PC-9 (cell line): ENCODE measurements around the gene CLASRP. TPM values are rescaled to one million over a fixed set of nuclear protein-coding genes. Genes with fewer than 3 reads are reported as not detected.

Experiments used
- BruUV-seq: library from RNA; stranded (reverse); fragments of 400-500 nt; replicated peaks from 2 replicates; lab custom pipeline; 2021; lab: Mats Ljungman, UMichigan
- CTCF ChIA-PET: fragments of 300-600 bp; sonication (Branson Sonifier 250); formaldehyde crosslinking; loops from one replicate; lab custom pipeline; 2022; ENCODE audit warnings: antibody characterized with exemption; lab: Charles Lee
- POLR2A ChIA-PET: fragments of 300-600 bp; sonication (Branson Sonifier 250); formaldehyde crosslinking; loops from one replicate; lab custom pipeline; 2022; ENCODE audit warnings: antibody characterized with exemption; ENCODE audit not compliant: unreplicated experiment; lab: Charles Lee
- DNase-seq, 2 experiments: peaks; one replicate each; pipeline versions ENCODE4 v3.0.0 to v3.0.0-alpha.2; 2015 to 2022; ENCODE audit warnings: mixed read lengths in 1 of 2
- H2AFZ ChIP-seq: fragments of 200-600 bp; sonication (generic); 2 replicates; pipeline ENCODE4 v1.8.1; 2017; ENCODE audit warnings: antibody characterized with exemption
- H3F3A ChIP-seq: fragments of 200-600 bp; sonication (generic); 2 replicates; pipeline ENCODE4 v1.8.1; 2017; ENCODE audit warnings: antibody characterized with exemption, mild to moderate bottlenecking, low read depth; ENCODE audit not compliant: insufficient read depth
- H3K27ac ChIP-seq: fragments of 200-600 bp; sonication (generic); 2 replicates; pipeline ENCODE4 v1.6.1; 2016; ENCODE audit warnings: mixed run types
- H3K27me3 ChIP-seq: fragments of 200-600 bp; sonication (generic); 2 replicates; pipeline ENCODE4 v1.6.1; 2016; ENCODE audit warnings: low read depth, mixed run types; ENCODE audit not compliant: insufficient read depth
- H3K36me3 ChIP-seq: fragments of 200-600 bp; sonication (generic); 2 replicates; pipeline ENCODE4 v1.6.1; 2016; ENCODE audit warnings: low read depth, mixed run types
- H3K4me1 ChIP-seq: fragments of 200-600 bp; sonication (generic); replicated peaks from 2 replicates; pipeline ENCODE4 v1.6.1; 2016; ENCODE audit warnings: mixed run types; ENCODE audit not compliant: insufficient read depth
- H3K4me2 ChIP-seq: fragments of 200-600 bp; sonication (generic); 2 replicates; pipeline ENCODE4 v1.6.1; 2017; ENCODE audit warnings: mixed run types
- H3K4me3 ChIP-seq: fragments of 200-600 bp; sonication (generic); 2 replicates; pipeline ENCODE4 v1.6.1; 2016; ENCODE audit warnings: mixed run types
- H3K79me2 ChIP-seq: fragments of 200-600 bp; sonication (generic); 2 replicates; pipeline ENCODE4 v1.6.1; 2017; ENCODE audit warnings: low read depth, mixed run types
- H3K9me2 ChIP-seq: fragments of 200-600 bp; sonication (generic); 2 replicates; pipeline ENCODE4 v1.8.1; 2017; ENCODE audit warnings: mild to moderate bottlenecking; ENCODE audit not compliant: insufficient read depth
- H3K9me3 ChIP-seq: fragments of 200-600 bp; sonication (generic); 2 replicates; pipeline ENCODE4 v1.8.1; 2016; ENCODE audit warnings: low read depth; ENCODE audit not compliant: insufficient read depth
- H4K20me1 ChIP-seq: fragments of 200-600 bp; sonication (generic); 2 replicates; pipeline ENCODE4 v1.8.1; 2017; ENCODE audit not compliant: insufficient read depth
- EZH2 ChIP-seq: fragments of 200-600 bp; sonication (generic); IDR thresholded peaks from 2 replicates; pipeline ENCODE4 v1.8.0; 2017; ENCODE audit warnings: antibody characterized with exemption, low read depth
- intact Hi-C: fragments of 100-400 bp; cut with micrococcal nuclease; formaldehyde crosslinking; loops from one replicate; pipeline ENCODE4 v1.10.0; 2022; ENCODE audit not compliant: unreplicated experiment
- total RNA-seq: library from RNA; stranded (reverse); gene quantifications from 2 replicates; pipeline ENCODE4 v1.2.3, GENCODE V29; 2021
- TF ChIP-seq, protein P1 (sequence below): fragments of 200-600 bp; sonication (generic); conservative IDR thresholded peaks from 2 replicates; pipeline ENCODE4 v1.6.1; 2017; ENCODE audit warnings: mixed run types, antibody characterized with exemption, mild to moderate bottlenecking, moderate library complexity

Gene CLASRP
- total RNA-seq, 1 experiment from 2014 or later: 76.8 TPM

DNA sequence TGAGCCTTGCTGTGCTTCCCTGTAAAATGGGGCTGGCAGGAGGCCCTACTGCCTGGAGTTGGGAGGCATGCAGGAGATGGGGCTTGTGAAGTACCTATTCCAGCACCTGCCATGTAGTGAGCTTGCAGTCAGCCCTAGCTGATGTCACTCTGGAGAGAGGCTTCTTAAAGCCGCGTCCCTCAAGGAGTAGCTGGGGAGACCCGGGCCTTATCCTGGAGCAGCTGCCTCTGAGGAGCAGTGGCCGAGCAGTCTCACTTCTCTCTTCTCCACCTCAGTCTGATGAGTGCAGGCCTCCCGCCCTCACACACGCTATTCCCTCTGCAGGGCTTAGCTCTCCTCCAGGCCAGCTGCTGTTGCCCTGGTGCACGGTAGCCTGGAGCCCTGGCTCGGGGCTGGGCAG is 18.0 kb downstream of the CLASRP start:
- POLR2A ChIA-PET: no interaction called here
- peaks cover 64% of the 10 kb centered on the region for H4K20me1 ChIP-seq

DNA sequence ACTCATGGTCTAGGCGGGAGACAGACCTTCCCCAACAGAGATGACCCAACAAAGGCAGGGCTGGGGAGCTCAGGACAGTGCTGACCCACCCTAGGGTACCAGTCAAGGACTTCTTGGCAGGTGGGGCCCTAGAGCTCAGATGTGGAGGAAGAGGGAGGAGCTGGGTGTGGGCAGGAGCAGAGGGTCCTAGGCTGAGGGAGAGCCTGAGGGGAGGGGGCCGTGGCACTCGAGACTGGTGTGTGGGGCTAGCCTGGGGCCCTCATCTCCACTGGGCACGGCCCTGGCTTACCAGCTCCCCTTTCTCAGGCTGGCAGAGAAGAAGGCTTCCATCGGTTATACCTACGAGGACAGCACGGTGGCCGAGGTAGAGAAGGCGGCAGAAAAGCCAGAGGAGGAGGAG is 18.6 kb downstream of the CLASRP start:
- POLR2A ChIA-PET: interaction anchor here (0.7 kb wide), 1 partner anchor 227 kb away, joined by 5 read pairs; no protein-coding TSS in a partner anchor
- CTCF ChIA-PET: no interaction called here

More for the DNA sequence above, 18.0 kb downstream of the CLASRP start:
- no peak overlapping the region for H3K27ac ChIP-seq
- no peaks in the 10 kb centered on the region for H3K79me2 ChIP-seq
- no peaks in the 10 kb centered on the region for H3K9me2 ChIP-seq
- H3K4me2 ChIP-seq: no peak overlapping the region
- CTCF ChIA-PET: no interaction called here
- no TSS peak for BruUV-seq
- DNase-seq: no peak
- H3F3A ChIP-seq: peaks cover 33% of the 10 kb centered on the region; the same call in 1 of the 2 replicates
- H3K36me3 ChIP-seq: peaks cover 39% of the 10 kb centered on the region
- H3K9me3 ChIP-seq: no peaks in the 10 kb centered on the region
- no peaks in the 10 kb centered on the region for H3K27me3 ChIP-seq
- no peaks in the 10 kb centered on the region for H3K4me1 ChIP-seq
- no peak overlapping the region for H3K4me3 ChIP-seq
- intact Hi-C loops: loop anchor here (5.0 to 10.0 kb wide), 2 partner anchors 152 to 275 kb away; partner anchors contain the start of gene APOE
- H2AFZ ChIP-seq: no peak overlapping the region
- TF ChIP-seq, protein P1, sequence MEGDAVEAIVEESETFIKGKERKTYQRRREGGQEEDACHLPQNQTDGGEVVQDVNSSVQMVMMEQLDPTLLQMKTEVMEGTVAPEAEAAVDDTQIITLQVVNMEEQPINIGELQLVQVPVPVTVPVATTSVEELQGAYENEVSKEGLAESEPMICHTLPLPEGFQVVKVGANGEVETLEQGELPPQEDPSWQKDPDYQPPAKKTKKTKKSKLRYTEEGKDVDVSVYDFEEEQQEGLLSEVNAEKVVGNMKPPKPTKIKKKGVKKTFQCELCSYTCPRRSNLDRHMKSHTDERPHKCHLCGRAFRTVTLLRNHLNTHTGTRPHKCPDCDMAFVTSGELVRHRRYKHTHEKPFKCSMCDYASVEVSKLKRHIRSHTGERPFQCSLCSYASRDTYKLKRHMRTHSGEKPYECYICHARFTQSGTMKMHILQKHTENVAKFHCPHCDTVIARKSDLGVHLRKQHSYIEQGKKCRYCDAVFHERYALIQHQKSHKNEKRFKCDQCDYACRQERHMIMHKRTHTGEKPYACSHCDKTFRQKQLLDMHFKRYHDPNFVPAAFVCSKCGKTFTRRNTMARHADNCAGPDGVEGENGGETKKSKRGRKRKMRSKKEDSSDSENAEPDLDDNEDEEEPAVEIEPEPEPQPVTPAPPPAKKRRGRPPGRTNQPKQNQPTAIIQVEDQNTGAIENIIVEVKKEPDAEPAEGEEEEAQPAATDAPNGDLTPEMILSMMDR: no peak
- TF ChIP-seq EZH2: no peak

DNA sequence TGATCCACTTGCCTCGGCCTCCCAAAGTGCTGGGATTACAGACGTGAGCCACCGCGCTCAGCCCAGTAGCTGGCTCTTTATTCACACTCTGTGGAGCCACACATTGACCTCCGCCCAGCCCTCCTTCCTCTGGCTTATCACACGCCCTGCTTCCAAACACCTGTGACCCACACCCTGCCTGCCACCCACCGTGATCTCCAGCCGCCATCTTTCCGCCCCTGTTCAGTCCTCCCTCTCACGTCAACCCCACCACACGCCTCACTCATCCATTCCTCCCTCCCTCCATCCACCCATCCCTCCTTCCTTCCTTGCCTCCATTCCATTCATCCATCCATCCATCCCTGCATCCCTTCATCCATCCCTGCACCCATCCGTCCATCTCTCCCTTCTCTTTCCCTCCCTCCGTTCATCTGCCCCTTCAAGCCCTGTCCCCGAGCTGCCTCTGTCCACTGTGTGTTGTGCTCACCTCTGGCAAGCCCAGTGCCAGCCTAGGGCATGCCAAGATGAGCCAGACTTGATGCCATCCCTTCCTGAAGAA is 19.8 kb downstream of the CLASRP start:
- no TSS peak for BruUV-seq
- POLR2A ChIA-PET: no interaction called here
- peaks cover 42% of the 10 kb centered on the region for H3K36me3 ChIP-seq

More for the DNA sequence above, 18.6 kb downstream of the CLASRP start:
- no peak for DNase-seq
- no peaks in the 10 kb centered on the region for H3K79me2 ChIP-seq
- no peak overlapping the region for H3K4me3 ChIP-seq
- H3K4me2 ChIP-seq: no peak overlapping the region
- peaks cover 42% of the 10 kb centered on the region for H3K36me3 ChIP-seq
- H3K9me3 ChIP-seq: no peaks in the 10 kb centered on the region
- H4K20me1 ChIP-seq: peaks cover 58% of the 10 kb centered on the region
- no peak overlapping the region for H2AFZ ChIP-seq
- H3K27me3 ChIP-seq: no peaks in the 10 kb centered on the region
- peaks cover 33% of the 10 kb centered on the region; the same call in 1 of the 2 replicates for H3F3A ChIP-seq
- H3K9me2 ChIP-seq: no peaks in the 10 kb centered on the region
- TF ChIP-seq, protein P1: no peak
- TF ChIP-seq EZH2: no peak
- H3K4me1 ChIP-seq: no peaks in the 10 kb centered on the region
- no TSS peak for BruUV-seq
- no peak overlapping the region for H3K27ac ChIP-seq
- intact Hi-C loops: loop anchor here (5.0 to 10.0 kb wide), 2 partner anchors 153 to 275 kb away; partner anchors contain the start of gene APOE

More for the DNA sequence above, 19.8 kb downstream of the CLASRP start:
- intact Hi-C loops: loop anchor here (2.0 to 10.0 kb wide), 3 partner anchors 70 to 276 kb away; partner anchors contain the start of gene APOE
- H3K4me1 ChIP-seq: no peaks in the 10 kb centered on the region
- H2AFZ ChIP-seq: no peak overlapping the region
- CTCF ChIA-PET: interaction anchor here (1.6 kb wide), 1 partner anchor 16 kb away, joined by 4 read pairs; no protein-coding TSS in a partner anchor
- TF ChIP-seq, protein P1: no peak
- TF ChIP-seq EZH2: no peak
- H3K9me3 ChIP-seq: no peaks in the 10 kb centered on the region
- H3K27me3 ChIP-seq: no peaks in the 10 kb centered on the region
- H3K27ac ChIP-seq: no peak overlapping the region
- H3K79me2 ChIP-seq: no peaks in the 10 kb centered on the region
- H4K20me1 ChIP-seq: peaks cover 49% of the 10 kb centered on the region
- no peak for DNase-seq
- peaks cover 31% of the 10 kb centered on the region; the same call in 1 of the 2 replicates for H3F3A ChIP-seq
- no peaks in the 10 kb centered on the region for H3K9me2 ChIP-seq
- no peak overlapping the region for H3K4me3 ChIP-seq
- no peak overlapping the region for H3K4me2 ChIP-seq
